Stimulated activated naive B cell treated with anti-CD40 and anti-IgM and Interleukin-4, amounts not matched to agents 10 μg/mL and 1 μg/mL and 100 μg/mL, for 72 hours (primary cell): ENCODE results near the gene TMEM138.

Experiments used
- ATAC-seq, 2 donors: fragments of 150-1000 bp; cut with Tn5 transposase; replicated peaks; 2 replicates each; pipeline ENCODE4 v1.10.0; 2021; ENCODE audit warnings: moderate library complexity in 1 of 2
- DNase-seq: peaks from one replicate; pipeline ENCODE4 v3.0.0; 2021
- H3K27ac Mint-ChIP-seq: one replicate; pipeline ENCODE4 v1.8.0; 2022; ENCODE audit warnings: mild to moderate bottlenecking, mixed read lengths
- H3K27me3 Mint-ChIP-seq, 2 donors: one replicate each; pipeline ENCODE4 v1.8.0; 2022; ENCODE audit warnings: mixed read lengths in 2 of 2
- H3K36me3 Mint-ChIP-seq, 2 donors: one replicate each; pipeline ENCODE4 v1.8.0; 2022; ENCODE audit warnings: mixed read lengths in 2 of 2, mild to moderate bottlenecking in 1 of 2
- H3K4me1 Mint-ChIP-seq, 2 donors: one replicate each; pipeline ENCODE4 v1.8.0; 2022; ENCODE audit warnings: mixed read lengths in 2 of 2, mild to moderate bottlenecking in 1 of 2
- H3K4me3 Mint-ChIP-seq, 2 donors: one replicate each; pipeline ENCODE4 v1.8.0; 2022; ENCODE audit warnings: mild to moderate bottlenecking in 2 of 2, mixed read lengths in 2 of 2, moderate library complexity in 1 of 2
- H3K9me3 Mint-ChIP-seq, 2 donors: one replicate each; pipeline ENCODE4 v1.8.0; 2022; ENCODE audit warnings: mixed read lengths in 2 of 2, mild to moderate bottlenecking in 1 of 2

The TMEM138 gene

DNA sequence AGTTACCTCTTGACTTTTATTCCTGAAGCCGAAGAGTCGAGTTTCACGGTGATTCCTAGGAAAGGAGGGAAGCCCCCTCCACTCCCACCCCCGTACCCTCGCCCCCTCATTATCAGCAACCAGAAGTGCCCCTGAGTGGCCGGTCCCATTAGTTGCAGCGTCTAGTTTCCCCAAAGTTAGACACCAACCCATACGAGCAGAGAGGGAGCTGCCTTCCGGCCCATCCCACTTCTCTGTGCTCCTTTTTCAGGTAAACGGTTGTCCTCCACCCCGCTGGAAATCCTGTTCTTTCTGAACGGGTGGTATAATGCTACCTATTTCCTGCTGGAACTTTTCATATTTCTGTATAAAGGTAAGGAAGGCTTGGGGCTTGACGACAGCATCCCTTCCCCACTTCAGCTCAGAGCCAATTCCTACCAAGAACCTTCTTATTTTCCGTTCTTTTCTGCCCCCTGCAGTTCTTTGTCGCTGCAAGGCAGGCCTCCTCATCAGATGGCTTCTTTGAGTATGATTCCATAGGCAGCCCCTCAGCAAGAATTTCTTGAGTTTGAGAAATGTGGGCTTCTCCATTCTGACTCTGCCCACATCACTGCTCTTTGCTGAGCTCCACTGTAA is 30.9 kb downstream of the TMEM138 start:
- Mint-ChIP-seq H3K27ac (peak overlapping the region; percentile 95), H3K9me3 (no peaks in the 10 kb centered on the region), H3K4me3 (peak overlapping the region; percentile 95 to 98), H3K27me3 (no peaks in the 10 kb centered on the region), H3K4me1 (peaks cover 16 to 30% of the 10 kb centered on the region in 2 donors), H3K36me3 (peaks cover 16 to 17% of the 10 kb centered on the region in 2 donors)
- ATAC-seq (peak; percentile 44 to 45), DNase-seq (no peak)

DNA sequence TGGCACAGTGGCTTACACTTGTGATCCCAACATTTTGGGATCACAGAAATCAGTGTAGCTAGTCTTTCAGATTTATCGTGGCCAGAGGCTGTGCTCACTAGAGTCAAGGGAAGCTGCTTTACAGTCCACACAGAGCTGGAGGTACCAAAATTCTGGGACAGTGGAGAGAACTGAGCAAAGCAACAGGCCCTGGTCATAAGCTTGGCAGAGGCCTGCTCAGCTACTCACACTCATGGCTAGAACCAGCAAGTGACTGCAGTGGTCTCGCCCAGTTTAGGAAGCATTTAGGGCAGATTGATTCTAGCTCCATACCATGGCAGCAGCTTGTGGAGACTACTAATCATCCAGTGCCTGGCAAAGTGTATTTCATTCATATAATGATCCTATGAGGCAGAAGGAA is 39.0 kb downstream of the TMEM138 start:
- Mint-ChIP-seq H3K27ac (peak overlapping the region; percentile 70), H3K4me1 (peaks cover 0 to 10% of the 10 kb centered on the region in 2 donors), H3K4me3 (no peak overlapping the region), H3K9me3 (no peaks in the 10 kb centered on the region), H3K27me3 (no peaks in the 10 kb centered on the region), H3K36me3 (peaks cover 17 to 53% of the 10 kb centered on the region in 2 donors)
- ATAC-seq (peak in 1 of 2 donors; percentile 16), DNase-seq (no peak)

DNA sequence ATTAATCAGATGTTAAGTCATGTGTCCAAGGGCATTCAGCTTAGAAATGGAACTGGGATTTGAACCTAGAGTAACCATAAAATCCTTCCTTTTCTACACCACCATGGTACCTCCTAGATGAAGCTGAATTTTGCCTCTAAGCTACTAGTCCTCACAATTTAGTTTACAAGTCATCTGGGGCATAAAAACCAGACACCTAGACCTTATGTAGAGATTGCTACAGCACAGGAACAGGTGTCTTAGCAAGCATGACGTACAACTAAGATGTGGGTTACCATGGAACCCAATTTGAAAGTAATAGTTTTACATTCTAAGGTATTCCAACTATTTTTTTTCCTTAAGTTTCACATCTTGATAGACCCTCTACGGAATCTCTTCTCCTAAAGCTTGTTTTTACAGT is 39.4 kb downstream of the TMEM138 start:
- peak in 1 of 2 donors; percentile 10 for ATAC-seq
- no peak overlapping the region for H3K4me3 Mint-ChIP-seq
- peaks cover 17 to 53% of the 10 kb centered on the region in 2 donors for H3K36me3 Mint-ChIP-seq
- H3K4me1 Mint-ChIP-seq: peaks cover 0 to 10% of the 10 kb centered on the region in 2 donors
- H3K9me3 Mint-ChIP-seq: no peaks in the 10 kb centered on the region
- no peak for DNase-seq
- no peaks in the 10 kb centered on the region for H3K27me3 Mint-ChIP-seq
- H3K27ac Mint-ChIP-seq: no peak overlapping the region

DNA sequence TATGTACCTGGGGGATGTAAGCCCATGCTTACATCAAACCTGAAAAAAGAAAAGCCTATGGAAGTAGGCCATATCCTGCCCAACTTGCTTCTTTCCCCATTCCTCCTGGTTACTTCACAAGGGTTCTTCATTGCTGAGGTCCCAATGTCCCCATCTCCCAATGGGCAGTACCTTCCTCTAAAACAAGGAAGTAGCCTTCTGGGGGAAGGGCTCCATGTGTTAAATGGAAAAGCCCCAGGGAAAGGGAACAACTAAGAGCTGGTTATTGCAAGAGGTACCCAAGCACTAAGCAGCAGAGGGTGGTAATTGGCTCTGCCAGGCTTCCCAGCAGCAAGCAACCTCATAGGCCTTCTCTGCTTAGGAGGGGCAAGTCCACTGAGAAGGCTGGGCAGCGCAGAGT is 41.5 kb downstream of the TMEM138 start:
- ATAC-seq (no peak), DNase-seq (no peak)
- no peaks in the 10 kb centered on the region for H3K9me3 Mint-ChIP-seq
- peaks cover 11 to 54% of the 10 kb centered on the region in 2 donors for H3K36me3 Mint-ChIP-seq
- H3K4me3 Mint-ChIP-seq: no peak overlapping the region
- peaks cover 0 to 8% of the 10 kb centered on the region in 2 donors for H3K4me1 Mint-ChIP-seq
- no peak overlapping the region for H3K27ac Mint-ChIP-seq
- no peaks in the 10 kb centered on the region for H3K27me3 Mint-ChIP-seq

DNA sequence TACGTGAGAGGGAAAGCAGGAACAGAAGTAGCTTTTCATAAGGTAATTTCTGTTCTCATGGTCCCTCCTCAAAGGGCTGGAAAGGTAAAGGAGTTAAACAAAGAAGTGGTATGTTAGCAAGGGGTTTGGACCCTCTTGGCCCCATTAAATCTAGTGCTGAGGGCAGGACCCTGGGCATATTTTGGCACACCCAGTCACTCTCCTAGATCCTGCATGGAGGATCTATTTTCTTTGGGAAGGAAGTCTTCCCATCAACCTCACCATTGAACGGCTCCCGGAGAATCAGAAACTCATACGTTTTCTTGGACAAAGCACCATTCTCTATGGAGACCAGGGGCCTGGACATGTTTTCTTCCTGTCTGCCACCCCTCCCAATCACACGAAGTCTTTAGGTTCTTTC is 41.9 kb downstream of the TMEM138 start:
- Mint-ChIP-seq H3K4me3 (no peak overlapping the region), H3K4me1 (peaks cover 0 to 8% of the 10 kb centered on the region in 2 donors), H3K27ac (peak overlapping the region; percentile 51), H3K36me3 (peaks cover 10 to 50% of the 10 kb centered on the region in 2 donors), H3K27me3 (no peaks in the 10 kb centered on the region), H3K9me3 (no peaks in the 10 kb centered on the region)
- DNase-seq: no peak
- ATAC-seq: no peak

DNA sequence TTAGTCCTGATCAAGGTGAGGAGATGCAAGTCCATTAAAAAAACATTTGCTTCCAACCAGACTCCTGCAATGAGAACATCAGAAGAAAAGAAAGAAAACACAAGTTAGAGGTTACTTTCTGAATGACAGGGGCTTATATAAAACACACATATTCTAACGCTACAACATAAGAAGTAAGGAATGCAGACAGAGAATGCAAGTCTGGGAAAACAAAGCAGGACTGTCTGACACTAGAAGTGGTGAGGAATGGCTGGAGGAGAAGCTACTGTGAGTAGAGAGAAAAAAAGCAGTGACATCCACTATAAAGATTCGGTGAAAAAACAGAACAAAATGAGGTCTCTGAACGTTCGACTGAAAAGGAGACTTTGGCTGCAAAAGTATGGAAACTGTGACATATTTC is 42.5 kb downstream of the TMEM138 start:
- no peak overlapping the region for H3K4me3 Mint-ChIP-seq
- H3K36me3 Mint-ChIP-seq: peaks cover 8 to 48% of the 10 kb centered on the region in 2 donors
- H3K27me3 Mint-ChIP-seq: no peaks in the 10 kb centered on the region
- H3K4me1 Mint-ChIP-seq: peaks cover 0 to 8% of the 10 kb centered on the region in 2 donors
- no peak for DNase-seq
- H3K9me3 Mint-ChIP-seq: no peaks in the 10 kb centered on the region
- no peak for ATAC-seq
- peak overlapping the region; percentile 51 for H3K27ac Mint-ChIP-seq

DNA sequence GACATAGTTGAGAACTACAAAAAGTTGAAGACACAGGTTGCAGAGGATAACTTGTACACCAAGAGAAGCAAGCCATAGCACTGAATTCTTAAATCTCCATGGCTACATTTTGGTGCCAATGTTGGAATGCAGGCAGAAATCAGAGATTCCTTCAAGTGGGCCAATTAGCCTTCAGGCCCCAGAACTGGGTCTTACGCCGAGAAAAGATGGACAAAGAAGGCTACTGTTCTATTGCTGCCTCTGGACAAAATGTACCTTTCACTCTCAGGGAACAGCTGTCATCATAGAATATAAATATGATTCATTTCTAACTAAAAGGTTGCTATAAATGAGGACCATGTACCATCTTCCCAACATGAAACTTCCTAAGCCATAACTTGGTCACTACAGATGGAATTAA is 43.9 kb downstream of the TMEM138 start:
- no peak for ATAC-seq
- Mint-ChIP-seq H3K4me3 (no peak overlapping the region), H3K36me3 (peaks cover 12 to 48% of the 10 kb centered on the region in 2 donors)

DNA sequence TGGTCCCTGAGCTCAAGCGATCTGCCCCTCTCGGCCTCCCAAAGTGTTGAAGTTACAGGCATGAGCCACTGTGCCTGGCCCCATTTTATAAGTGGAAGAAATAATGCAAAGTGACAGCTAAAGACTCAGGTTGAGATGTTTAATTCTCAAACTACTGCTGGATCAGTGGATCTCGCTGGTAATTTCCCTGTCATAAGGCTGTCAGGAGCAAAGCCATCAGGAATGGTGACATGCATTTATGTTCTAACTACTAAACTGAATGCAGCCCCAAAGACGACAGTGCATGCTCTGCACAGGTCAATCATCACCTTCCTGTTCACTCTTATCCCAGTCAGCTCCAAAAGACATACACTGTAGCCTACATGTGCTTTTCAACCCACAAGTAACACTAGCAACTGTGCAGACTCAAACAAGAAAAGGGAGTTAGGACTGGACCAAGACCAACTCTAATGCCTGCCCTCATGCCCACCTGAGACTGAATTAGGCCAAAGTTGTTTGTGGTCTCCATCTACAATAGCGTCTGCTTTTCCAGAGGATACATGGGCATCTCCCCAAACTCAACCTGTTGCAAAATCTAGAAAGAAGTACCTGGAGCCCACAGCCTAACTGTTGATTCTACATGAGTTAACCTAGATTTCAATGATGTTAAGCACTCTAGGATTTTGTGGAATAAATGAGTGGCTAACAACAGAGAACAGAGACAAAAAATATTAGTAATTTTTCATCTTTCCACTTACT is 45.0 kb downstream of the TMEM138 start:
- no peaks in the 10 kb centered on the region for H3K27me3 Mint-ChIP-seq
- ATAC-seq: no peak
- H3K4me3 Mint-ChIP-seq: no peak overlapping the region

More for the DNA sequence above, 43.9 kb downstream of the TMEM138 start:
- Mint-ChIP-seq H3K4me1 (peaks cover 0 to 8% of the 10 kb centered on the region in 2 donors), H3K9me3 (no peaks in the 10 kb centered on the region), H3K27me3 (no peaks in the 10 kb centered on the region), H3K27ac (no peak overlapping the region)
- DNase-seq: no peak

DNA sequence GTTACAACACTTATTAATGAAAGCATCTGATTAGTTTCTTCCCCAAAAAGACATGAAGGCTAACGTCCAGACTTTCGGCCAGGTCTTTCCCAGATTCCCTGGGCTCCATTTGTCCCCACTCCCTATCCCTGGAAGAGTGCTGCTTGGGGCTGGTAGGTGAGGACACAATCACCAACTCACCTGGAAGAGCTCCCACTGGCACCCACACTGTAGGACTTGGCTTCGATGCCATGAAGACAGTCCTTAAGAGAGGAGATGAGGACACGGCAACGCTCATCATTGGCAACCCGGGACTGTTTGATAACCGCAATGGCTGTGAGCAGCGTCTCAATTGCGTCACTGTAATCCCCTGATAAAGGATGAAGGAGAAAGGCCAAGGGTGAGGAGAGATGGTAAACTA is 49.4 kb downstream of the TMEM138 start:
- peak overlapping the region; percentile 63 for H3K27ac Mint-ChIP-seq

More for the DNA sequence above, 45.0 kb downstream of the TMEM138 start:
- no peak for DNase-seq
- Mint-ChIP-seq H3K9me3 (no peaks in the 10 kb centered on the region), H3K4me1 (peaks cover 0 to 8% of the 10 kb centered on the region in 2 donors), H3K36me3 (peaks cover 20 to 53% of the 10 kb centered on the region in 2 donors), H3K27ac (peak overlapping the region; percentile 39)

DNA sequence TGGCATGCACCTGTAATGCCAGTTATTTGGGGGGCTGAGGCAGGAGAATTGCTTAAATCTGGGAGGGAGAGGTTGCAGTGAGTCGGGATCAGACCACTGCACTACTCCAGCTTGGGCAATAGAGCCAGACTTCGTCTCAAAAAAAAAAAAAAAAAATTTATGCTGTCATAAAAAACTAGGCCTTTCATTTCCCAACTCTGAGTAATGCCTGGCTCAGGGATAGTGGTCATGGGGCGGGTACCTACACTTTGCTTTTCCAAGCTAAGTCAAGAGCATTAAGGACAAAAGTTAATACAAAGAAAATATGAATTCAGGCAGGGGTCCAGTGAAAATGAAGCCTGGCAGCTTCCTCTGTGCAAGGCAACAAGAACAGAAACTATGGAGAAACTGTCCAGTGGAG is 51.3 kb downstream of the TMEM138 start:
- no peak overlapping the region for H3K27ac Mint-ChIP-seq

More for the DNA sequence above, 49.4 kb downstream of the TMEM138 start:
- H3K4me3 Mint-ChIP-seq: no peak overlapping the region
- ATAC-seq (no peak), DNase-seq (no peak)
- peaks cover 0 to 2% of the 10 kb centered on the region in 2 donors for H3K4me1 Mint-ChIP-seq
- peaks cover 34 to 50% of the 10 kb centered on the region in 2 donors for H3K36me3 Mint-ChIP-seq
- no peaks in the 10 kb centered on the region for H3K27me3 Mint-ChIP-seq
- no peaks in the 10 kb centered on the region for H3K9me3 Mint-ChIP-seq

DNA sequence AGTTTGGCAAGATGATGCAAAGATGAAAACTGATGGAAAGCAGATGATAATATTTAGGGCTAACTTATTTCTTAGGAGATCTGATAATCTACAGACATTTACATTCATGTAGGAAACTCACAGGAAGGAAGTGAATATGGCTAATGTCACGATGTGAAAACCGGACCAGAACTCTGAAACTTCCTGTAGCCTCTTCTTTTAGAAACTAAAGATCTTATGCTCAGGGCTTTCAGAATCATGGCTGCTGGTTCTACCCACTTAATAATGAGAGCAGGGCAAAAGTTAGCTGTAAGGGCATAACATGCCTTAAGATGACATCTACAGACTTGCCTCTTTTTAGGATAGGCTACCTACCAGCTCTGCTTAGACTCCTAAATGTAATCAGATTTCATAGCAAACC is 52.4 kb downstream of the TMEM138 start:
- Mint-ChIP-seq H3K4me3 (no peak overlapping the region), H3K4me1 (peaks cover 7 to 20% of the 10 kb centered on the region in 2 donors), H3K27ac (peak overlapping the region; percentile 25), H3K27me3 (no peaks in the 10 kb centered on the region), H3K36me3 (peaks cover 40 to 48% of the 10 kb centered on the region in 2 donors), H3K9me3 (no peaks in the 10 kb centered on the region)
- ATAC-seq (no peak), DNase-seq (no peak)

More for the DNA sequence above, 51.3 kb downstream of the TMEM138 start:
- Mint-ChIP-seq H3K27me3 (no peaks in the 10 kb centered on the region), H3K4me1 (peaks cover 7 to 11% of the 10 kb centered on the region in 2 donors), H3K36me3 (peaks cover 40 to 45% of the 10 kb centered on the region in 2 donors), H3K4me3 (no peak overlapping the region), H3K9me3 (no peaks in the 10 kb centered on the region)
- DNase-seq (no peak), ATAC-seq (no peak)

DNA sequence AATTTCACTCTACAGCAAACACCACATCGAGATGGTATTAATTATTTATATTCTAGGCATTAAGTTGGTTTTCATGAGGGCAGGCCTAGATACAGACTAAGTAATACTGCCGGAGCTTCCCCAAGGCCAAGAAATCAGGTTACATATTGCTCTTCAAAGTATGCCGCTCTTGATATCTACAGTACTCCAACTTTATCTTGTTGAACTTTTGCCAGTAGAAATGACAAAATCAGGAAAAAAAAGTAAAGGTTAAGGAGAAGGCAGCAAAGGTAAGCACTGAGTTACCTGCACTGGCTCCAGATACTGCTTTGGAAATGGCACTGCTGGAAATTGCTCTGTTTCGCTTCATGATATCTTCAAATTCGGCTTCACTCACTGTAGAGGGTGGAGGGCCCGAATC is 53.2 kb downstream of the TMEM138 start:
- DNase-seq: no peak
- H3K27me3 Mint-ChIP-seq: no peaks in the 10 kb centered on the region
- H3K9me3 Mint-ChIP-seq: no peaks in the 10 kb centered on the region
- H3K4me1 Mint-ChIP-seq: peaks cover 10 to 25% of the 10 kb centered on the region in 2 donors
- H3K27ac Mint-ChIP-seq: no peak overlapping the region
- no peak overlapping the region for H3K4me3 Mint-ChIP-seq
- peaks cover 45 to 54% of the 10 kb centered on the region in 2 donors for H3K36me3 Mint-ChIP-seq
- no peak for ATAC-seq

DNA sequence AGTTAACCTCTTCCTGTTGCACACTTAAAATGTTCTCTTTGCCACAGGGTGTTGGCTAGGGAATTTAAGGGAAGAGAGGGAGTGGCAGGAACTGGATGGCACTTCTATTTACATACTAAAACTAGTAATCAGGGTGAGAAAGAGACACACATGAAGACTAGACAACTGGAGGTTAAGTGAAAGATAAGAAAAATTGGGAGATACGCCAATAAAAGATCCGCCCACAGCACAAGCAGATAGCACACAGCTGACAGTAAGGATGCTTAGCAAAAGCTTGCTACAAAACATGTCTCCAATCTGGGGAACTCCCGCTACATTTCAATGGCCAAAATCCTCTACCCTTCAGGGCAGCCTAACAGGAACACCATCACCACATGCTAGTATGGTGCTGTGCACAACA is 54.8 kb downstream of the TMEM138 start:
- Mint-ChIP-seq H3K27me3 (no peaks in the 10 kb centered on the region), H3K4me3 (no peak overlapping the region), H3K4me1 (peaks cover 16 to 36% of the 10 kb centered on the region in 2 donors), H3K36me3 (peaks cover 40 to 53% of the 10 kb centered on the region in 2 donors), H3K27ac (no peak overlapping the region), H3K9me3 (no peaks in the 10 kb centered on the region)
- DNase-seq: no peak
- no peak for ATAC-seq

DNA sequence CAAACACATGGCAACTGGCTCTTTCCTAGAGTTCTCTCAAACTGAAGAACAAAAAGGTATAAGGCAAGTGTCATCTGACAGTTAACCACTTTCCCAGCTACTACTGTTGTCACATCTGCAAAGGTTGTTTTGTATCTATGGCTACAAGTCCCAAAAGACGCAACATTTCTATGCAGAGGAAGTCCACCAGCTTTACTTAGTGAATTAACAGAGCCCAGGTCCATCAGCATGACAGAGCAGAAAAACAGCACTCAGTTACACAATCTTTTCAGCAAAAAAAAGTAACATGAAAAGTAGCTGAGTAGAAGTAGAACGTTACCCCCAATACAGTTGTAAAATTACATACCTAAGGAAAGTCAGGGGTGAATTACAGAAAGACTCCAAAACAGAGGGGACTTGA is 55.5 kb downstream of the TMEM138 start:
- Mint-ChIP-seq H3K4me1 (peaks cover 16 to 36% of the 10 kb centered on the region in 2 donors), H3K4me3 (no peak overlapping the region), H3K27me3 (no peaks in the 10 kb centered on the region), H3K36me3 (peaks cover 40 to 53% of the 10 kb centered on the region in 2 donors), H3K27ac (peak overlapping the region; percentile 51), H3K9me3 (no peaks in the 10 kb centered on the region)
- no peak for ATAC-seq
- no peak for DNase-seq

DNA sequence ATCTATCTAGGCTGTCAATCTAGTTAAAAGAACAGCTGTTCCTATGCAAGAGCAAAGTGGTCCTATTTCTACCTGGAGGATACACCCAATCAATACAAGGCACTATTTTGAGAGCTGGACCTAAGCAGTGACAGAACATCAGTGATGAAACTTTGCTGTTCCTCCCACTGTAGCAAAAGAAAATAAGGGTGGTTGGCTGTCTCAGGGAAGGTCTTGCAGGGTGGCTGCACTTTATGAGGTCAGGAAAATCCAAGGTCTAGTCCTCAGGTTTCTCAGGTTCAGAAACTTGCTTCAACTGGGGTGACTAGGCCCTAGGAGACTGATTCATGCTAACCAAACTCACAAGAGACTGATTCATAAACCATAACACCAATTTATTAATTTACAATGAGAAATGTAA is 56.0 kb downstream of the TMEM138 start:
- Mint-ChIP-seq H3K36me3 (peaks cover 40 to 53% of the 10 kb centered on the region in 2 donors), H3K4me1 (peaks cover 16 to 36% of the 10 kb centered on the region in 2 donors), H3K4me3 (no peak overlapping the region), H3K27me3 (no peaks in the 10 kb centered on the region), H3K27ac (peak overlapping the region; percentile 27), H3K9me3 (no peaks in the 10 kb centered on the region)
- ATAC-seq (no peak), DNase-seq (no peak)
